MG63 (cell line): ENCODE measurements around the gene CDCA4. TPM values are rescaled to one million over a fixed set of nuclear protein-coding genes. Genes with fewer than 3 reads are reported as not detected.

Experiments
- DNase-seq: peaks from one replicate; pipeline ENCODE4 v3.0.0-alpha.2; 2020
- H3K27me3 ChIP-seq: fragments of 250-450 bp; sonication (Bioruptor Pico); 2 replicates; pipeline ENCODE4 v1.5.1; 2020; ENCODE audit warnings: mild to moderate bottlenecking, moderate library complexity
- H3K36me3 ChIP-seq: fragments of 250-450 bp; sonication (Bioruptor Pico); 2 replicates; pipeline ENCODE4 v1.5.1; 2020; ENCODE audit warnings: mild to moderate bottlenecking, moderate library complexity
- H3K4me3 ChIP-seq: fragments of 250-450 bp; sonication (Bioruptor Pico); 2 replicates; pipeline ENCODE4 v1.5.1; 2020; ENCODE audit warnings: mild to moderate bottlenecking, moderate library complexity
- H3K9me3 ChIP-seq: fragments of 250-450 bp; sonication (Bioruptor Pico); 2 replicates; pipeline ENCODE4 v1.5.1; 2020; ENCODE audit warnings: mild to moderate bottlenecking, moderate library complexity
- total RNA-seq: library from RNA; depleted of rRNA; stranded (reverse); fragments of >200 nt; shearing (Covaris generic); gene quantifications from 2 replicates; pipeline ENCODE4 v1.2.3, GENCODE V29; 2014; ENCODE audit warnings: low replicate concordance

CDCA4 gene
- total RNA-seq, 1 experiment from 2014 or later, result 49.7 TPM

DNA sequence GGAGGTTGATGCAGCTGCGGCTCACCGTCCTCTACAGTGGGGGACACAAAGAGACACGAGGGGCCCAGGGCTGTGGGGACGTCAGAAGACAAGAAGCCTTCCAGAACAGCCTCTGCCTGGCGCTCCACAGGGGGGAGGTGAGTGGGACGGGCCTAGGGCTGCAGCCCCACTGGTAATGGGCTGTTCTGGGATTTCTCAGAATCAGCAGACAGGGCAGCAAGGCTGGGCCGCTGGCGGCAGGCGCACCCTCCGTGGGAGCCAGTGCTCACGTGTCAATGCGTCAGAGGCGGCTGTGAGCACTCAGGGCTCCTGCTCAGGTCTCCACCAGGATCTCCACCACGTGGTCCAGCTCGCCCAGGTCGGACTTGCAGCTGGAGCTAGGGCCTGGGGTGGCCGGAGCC lies 10.0 kb downstream of the CDCA4 start:
- Histone ChIP-seq H3K9me3 (no peaks in the 10 kb centered on the region), H3K27me3 (no peaks in the 10 kb centered on the region), H3K4me3 (no peak overlapping the region), H3K36me3 (peaks cover 32% of the 10 kb centered on the region)
- no peak for DNase-seq

GRCh38 chr14:105010106-105010505 lies 10.8 kb downstream of the CDCA4 start:
- DNase-seq, result no peak
- Histone ChIP-seq H3K27me3 (no peaks in the 10 kb centered on the region), H3K9me3 (no peaks in the 10 kb centered on the region), H3K36me3 (peaks cover 30% of the 10 kb centered on the region), H3K4me3 (no peak overlapping the region)

- H3K36me3 ChIP-seq, result peaks cover 30% of the 10 kb centered on the region
Measured at GRCh38 chr14:105007593-105008264, 13.2 kb downstream of the CDCA4 start.

DNA sequence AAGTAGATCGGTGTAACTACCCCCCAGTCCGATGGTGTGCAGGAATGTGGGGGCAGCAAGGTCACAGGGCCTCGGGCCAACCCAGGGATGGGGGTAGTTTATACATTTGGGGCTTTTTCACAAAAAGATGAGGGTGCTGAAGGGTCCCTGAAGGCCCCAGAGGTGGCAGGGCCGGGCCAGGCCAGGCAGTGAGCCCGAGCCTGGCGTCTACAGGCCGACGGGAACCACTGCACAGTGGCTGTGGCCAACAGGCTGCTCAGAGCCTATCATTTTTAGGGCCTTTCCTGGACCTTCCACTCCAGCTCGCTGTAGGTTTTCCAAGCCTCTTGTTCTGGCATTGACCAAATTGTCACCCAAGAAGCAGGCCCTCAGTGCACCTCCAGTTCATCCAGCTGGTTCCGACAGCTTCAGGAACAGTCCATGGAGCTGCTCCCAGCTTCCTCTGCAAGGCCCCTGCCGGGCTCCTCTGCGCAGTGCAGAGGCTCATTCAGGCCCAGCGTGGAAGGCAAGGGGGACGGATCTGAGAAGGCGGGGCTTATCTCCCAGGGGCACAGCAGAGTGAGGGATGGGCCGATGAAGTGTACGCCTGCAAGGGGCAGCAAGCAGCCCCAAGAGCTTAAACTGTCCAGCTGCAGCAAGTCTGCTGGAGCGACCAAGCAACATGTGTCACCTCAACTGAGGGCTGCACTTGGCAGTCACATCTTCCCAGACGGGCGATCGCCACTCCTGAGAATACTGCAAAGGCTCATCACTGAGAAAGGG lies 13.9 kb downstream of the CDCA4 start:
- H3K27me3 ChIP-seq, result no peaks in the 10 kb centered on the region
- no peak overlapping the region for H3K4me3 ChIP-seq
- no peak for DNase-seq
- H3K36me3 ChIP-seq, result peaks cover 30% of the 10 kb centered on the region
- no peaks in the 10 kb centered on the region for H3K9me3 ChIP-seq

More at GRCh38 chr14:105007593-105008264, 13.2 kb downstream of the CDCA4 start:
- Histone ChIP-seq H3K9me3 (no peaks in the 10 kb centered on the region), H3K4me3 (no peak overlapping the region), H3K27me3 (no peaks in the 10 kb centered on the region)
- DNase-seq, result no peak

DNA sequence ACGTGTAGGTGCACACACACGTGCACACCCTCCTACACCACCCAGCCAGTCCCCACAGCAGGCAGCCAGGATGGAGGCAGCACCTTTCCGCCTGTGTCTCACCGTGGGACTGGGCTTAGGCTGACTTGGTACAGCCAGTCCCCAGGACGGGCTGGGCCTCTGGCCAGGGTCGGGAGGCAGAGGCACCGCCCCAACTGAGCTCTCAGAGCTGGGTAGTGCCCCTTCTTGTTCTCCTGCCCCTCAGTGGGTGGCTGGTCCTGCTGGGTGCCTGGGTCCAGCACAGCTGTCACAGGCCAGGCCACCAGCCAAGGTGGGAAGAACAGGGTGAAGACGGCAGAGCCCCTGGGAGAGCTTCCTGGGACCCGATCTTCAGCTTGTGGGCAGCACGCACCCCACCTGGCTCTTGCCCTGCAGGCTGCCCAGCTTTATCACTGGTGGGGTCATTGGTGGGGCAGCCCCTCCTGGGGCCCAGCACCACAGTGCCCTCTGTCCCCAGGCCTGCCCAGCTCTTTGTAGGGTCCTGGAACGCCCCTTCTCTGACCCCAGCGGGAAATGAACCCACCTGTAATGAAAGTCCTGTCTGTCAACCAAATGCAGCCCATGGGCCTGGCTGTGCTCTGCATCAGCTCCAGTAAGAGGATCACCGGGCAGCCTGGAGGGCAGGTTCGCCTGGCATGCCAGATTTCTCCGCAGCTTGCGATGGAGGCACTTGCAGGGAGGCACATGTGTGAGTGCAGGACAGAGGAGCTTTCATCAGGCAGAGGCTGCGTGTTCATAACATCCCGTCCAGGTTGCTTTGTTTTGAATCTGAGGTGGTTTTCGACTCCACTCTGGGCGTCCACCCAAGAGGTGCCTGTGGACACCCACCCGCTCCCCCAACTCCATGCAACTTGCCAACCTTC lies 14.7 kb downstream of the CDCA4 start:
- no peak for DNase-seq
- Histone ChIP-seq H3K4me3 (no peak overlapping the region), H3K36me3 (peaks cover 28% of the 10 kb centered on the region), H3K9me3 (no peaks in the 10 kb centered on the region), H3K27me3 (no peaks in the 10 kb centered on the region)

DNA sequence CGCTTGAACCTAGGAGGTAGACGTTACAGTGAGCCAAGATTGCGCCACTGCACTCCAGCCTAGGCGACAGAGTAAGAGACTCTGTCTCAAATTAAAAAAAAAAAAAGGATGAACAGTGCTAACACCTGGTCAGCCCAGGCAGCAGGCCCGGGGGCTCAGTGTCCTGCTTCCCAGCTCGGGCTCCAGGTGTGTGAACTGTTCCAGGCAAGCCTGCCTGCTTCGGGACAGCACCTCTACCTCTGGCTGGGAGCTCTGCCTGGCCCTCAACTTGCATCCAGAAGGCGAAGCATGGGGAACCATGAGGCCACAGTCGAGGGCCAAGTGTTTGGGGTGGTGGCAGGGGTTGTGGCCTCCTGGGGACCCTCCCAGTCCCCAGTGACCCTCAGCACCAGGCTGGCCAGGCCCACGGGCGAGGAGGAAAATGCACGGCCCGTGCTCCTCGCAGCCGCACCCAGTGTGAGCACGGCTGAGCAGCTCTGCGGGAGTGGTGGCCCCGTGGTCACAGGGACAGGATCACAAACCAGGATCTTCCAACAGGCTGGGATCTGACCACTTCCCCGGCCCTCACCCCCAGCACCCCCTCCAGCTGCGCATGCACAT lies 15.5 kb downstream of the CDCA4 start:
- no peaks in the 10 kb centered on the region for H3K27me3 ChIP-seq
- H3K4me3 ChIP-seq, result no peak overlapping the region

DNA sequence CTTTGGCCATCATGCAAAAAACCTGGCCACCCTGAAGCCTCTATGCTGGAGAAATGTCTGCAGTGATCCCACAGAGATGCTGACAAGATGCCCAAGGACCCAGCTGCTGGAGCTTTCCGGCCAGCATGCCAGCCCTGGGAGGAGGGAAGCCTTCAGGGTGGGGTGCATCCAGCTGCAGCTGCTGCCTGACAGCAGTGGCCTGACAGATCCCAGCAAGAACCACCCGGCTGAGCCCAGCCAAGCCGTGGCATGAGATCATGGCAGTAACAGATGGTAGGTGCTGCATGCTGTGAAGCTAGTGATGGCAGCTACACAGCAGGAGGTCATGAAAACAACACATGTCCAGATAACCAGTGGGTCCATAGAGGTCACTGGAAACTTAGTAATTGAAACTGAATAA lies 21.5 kb downstream of the CDCA4 start:
- H3K27me3 ChIP-seq, result no peaks in the 10 kb centered on the region
- H3K36me3 ChIP-seq, result peaks cover 3% of the 10 kb centered on the region; the same call in 1 of the 2 replicates
- H3K9me3 ChIP-seq, result no peaks in the 10 kb centered on the region
- H3K4me3 ChIP-seq, result no peak overlapping the region
- peak; percentile 33 for DNase-seq

More for the DNA sequence above, 15.5 kb downstream of the CDCA4 start:
- H3K36me3 ChIP-seq, result peaks cover 20% of the 10 kb centered on the region
- H3K9me3 ChIP-seq, result no peaks in the 10 kb centered on the region
- no peak for DNase-seq

- DNase-seq, result no peak
- H3K4me3 ChIP-seq, result no peak overlapping the region
- peaks cover 3% of the 10 kb centered on the region; the same call in 1 of the 2 replicates for H3K36me3 ChIP-seq
- H3K9me3 ChIP-seq, result no peaks in the 10 kb centered on the region
- H3K27me3 ChIP-seq, result no peaks in the 10 kb centered on the region
Measured at GRCh38 chr14:104998801-104999200, 22.1 kb downstream of the CDCA4 start.

- DNase-seq, result no peak
- Histone ChIP-seq H3K36me3 (peaks cover 3% of the 10 kb centered on the region; the same call in 1 of the 2 replicates), H3K4me3 (no peak overlapping the region), H3K27me3 (no peaks in the 10 kb centered on the region), H3K9me3 (no peaks in the 10 kb centered on the region)
Measured at GRCh38 chr14:104996483-104996882, 24.4 kb downstream of the CDCA4 start.

DNA sequence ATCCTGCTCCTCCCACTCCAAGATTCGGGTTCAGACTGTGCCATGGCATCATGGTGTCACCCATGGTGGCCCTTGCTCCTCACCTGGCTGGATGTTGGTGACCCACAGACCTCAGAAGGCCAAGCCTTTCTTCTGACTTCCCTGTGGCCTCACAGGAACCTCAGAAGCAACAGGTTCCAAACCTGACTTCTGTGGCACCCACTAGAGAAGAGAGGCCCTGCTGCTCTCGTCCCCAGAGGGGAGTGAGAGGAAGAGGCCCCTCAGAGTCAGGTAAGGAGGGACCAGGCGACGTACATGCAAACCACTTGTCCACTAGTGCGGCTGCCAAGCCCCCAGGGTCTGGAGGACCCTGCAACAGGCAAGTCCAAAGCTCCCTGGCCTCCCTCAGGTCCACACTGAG lies 24.9 kb downstream of the CDCA4 start:
- Histone ChIP-seq H3K9me3 (no peaks in the 10 kb centered on the region), H3K36me3 (peaks cover 3% of the 10 kb centered on the region; the same call in 1 of the 2 replicates), H3K27me3 (no peaks in the 10 kb centered on the region), H3K4me3 (no peak overlapping the region)
- no peak for DNase-seq

DNA sequence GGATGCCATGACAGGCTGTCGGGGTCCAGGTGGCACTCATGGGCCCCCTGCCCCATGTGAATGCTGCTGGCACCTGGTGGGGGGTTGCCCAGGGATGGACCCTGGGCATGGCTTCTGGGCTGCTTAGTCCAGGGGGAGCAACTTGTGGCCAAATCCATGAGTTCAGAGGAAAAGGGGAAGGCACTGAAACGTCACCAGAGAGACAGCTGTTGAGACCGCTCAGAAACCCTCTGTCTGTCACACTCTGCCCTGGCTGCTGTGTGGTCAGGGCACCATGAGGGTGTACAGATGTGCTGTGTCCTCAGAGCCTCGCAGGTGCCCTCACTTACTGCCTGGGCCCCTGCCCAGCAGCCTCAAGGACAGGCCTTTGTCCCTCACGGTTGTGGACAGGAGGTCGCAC lies 25.9 kb downstream of the CDCA4 start:
- no peaks in the 10 kb centered on the region for H3K27me3 ChIP-seq
- no peak overlapping the region for H3K4me3 ChIP-seq
- H3K36me3 ChIP-seq, result peaks cover 3% of the 10 kb centered on the region; the same call in 1 of the 2 replicates
- no peak for DNase-seq
- no peaks in the 10 kb centered on the region for H3K9me3 ChIP-seq

- DNase-seq, result no peak
- H3K36me3 ChIP-seq, result peaks cover 3% of the 10 kb centered on the region; the same call in 1 of the 2 replicates
- H3K27me3 ChIP-seq, result no peaks in the 10 kb centered on the region
- no peak overlapping the region for H3K4me3 ChIP-seq
- H3K9me3 ChIP-seq, result no peaks in the 10 kb centered on the region
Measured at GRCh38 chr14:104993808-104994591, 26.9 kb downstream of the CDCA4 start.

- Histone ChIP-seq H3K4me3 (no peak overlapping the region), H3K36me3 (peaks cover 3% of the 10 kb centered on the region; the same call in 1 of the 2 replicates), H3K9me3 (no peaks in the 10 kb centered on the region), H3K27me3 (no peaks in the 10 kb centered on the region)
- no peak for DNase-seq
Measured at GRCh38 chr14:104993306-104993705, 27.6 kb downstream of the CDCA4 start.

DNA sequence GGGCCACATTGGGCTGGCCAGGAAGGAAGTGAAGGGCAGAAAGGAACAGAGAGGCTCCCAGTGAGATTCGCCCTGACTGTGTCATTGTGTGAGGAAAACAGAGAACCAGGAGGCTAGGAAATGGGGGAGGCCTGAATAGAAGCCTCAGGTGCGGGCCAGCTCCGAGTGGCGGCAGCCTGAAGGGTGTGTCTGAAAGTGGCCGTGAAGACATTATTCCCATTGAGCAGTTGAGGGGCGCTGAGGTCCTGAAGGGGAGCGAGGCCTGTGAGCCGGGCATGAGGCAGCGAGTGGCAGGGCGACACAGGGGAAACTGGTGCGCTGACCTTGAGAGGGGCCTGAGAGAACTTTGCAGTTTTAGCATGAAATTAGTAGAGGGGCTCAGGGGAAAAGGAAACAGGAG lies 28.4 kb downstream of the CDCA4 start:
- DNase-seq, result no peak
- peaks cover 3% of the 10 kb centered on the region; the same call in 1 of the 2 replicates for H3K36me3 ChIP-seq
- no peaks in the 10 kb centered on the region for H3K9me3 ChIP-seq
- no peak overlapping the region for H3K4me3 ChIP-seq
- no peaks in the 10 kb centered on the region for H3K27me3 ChIP-seq

GRCh38 chr14:104991896-104992230 lies 29.0 kb downstream of the CDCA4 start:
- DNase-seq, result no peak
- H3K4me3 ChIP-seq, result no peak overlapping the region
- H3K27me3 ChIP-seq, result no peaks in the 10 kb centered on the region
- H3K36me3 ChIP-seq, result peaks cover 3% of the 10 kb centered on the region; the same call in 1 of the 2 replicates
- no peaks in the 10 kb centered on the region for H3K9me3 ChIP-seq

DNA sequence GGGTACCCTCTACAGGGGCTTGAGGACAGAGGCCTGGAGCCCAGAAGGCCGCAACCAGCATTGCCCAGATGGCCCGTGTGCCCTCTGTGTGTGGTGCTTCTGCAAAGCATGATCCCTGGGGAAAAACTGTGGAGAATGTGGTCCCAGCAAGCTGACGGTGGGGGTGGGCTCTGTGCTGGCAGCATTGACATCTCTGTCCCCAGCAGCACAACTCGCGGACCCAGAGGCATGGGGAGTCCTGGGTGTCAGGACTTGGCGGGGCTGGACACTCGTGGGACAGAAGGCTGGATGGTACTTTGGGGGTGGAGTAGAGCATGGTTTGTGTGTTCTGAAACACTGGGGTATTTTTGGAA lies 31.0 kb downstream of the CDCA4 start:
- DNase-seq, result no peak
- Histone ChIP-seq H3K9me3 (no peaks in the 10 kb centered on the region), H3K4me3 (no peak overlapping the region)

More for the DNA sequence above, 31.0 kb downstream of the CDCA4 start:
- no peaks in the 10 kb centered on the region; the same call in 1 of the 2 replicates for H3K36me3 ChIP-seq
- no peaks in the 10 kb centered on the region for H3K27me3 ChIP-seq
